Renal cortex interstitium (tissue), 11 donors: ENCODE measurements around the gene SNX9. TPM values are rescaled to one million over a fixed set of nuclear protein-coding genes. Genes with fewer than 3 reads are reported as not detected.
"Not testable (repeated sequence)": the region's sequence is repeated elsewhere in the genome, so short reads cannot be mapped to it uniquely, and the experiment has no call there.

Experiments used
- DNase-seq, 11 donors: peaks; one replicate each; pipeline ENCODE4 v3.0.0-alpha.2; 2013; ENCODE audit warnings: low read depth in 9 of 11, low spot score in 4 of 11; ENCODE audit errors: extremely low read depth in 1 of 11
- polyA plus RNA-seq, 3 donors: library from polyadenylated mRNA; unstranded; fragments of 120-200 nt; gene quantifications; one replicate each; pipeline ENCODE4 v1.2.1, GENCODE V29; 2013; ENCODE audit not compliant: insufficient read length in 3 of 3

Gene SNX9
- polyA plus RNA-seq, 3 donors = 40.3 to 41.9 (median 41.3) TPM

DNA sequence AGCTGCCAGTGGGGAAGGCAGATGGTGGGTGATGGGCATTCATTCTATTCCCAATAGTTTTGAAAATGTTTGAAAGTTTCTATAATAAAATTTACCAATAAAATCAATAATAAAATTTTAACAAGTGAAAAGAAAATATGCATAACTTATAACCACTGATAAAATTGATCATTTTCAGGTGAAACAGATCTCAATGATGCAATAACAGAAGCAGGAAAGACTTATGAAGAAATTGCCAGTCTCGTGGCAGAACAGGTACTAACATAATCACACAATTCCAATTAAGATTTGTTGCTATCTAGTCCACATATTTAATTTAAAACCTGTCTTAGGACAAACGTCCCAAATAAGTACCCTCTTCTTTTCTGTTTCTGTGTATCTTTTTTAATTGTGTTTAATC lies 112.7 kb downstream of the SNX9 start:
- DNase-seq = no peak

DNA sequence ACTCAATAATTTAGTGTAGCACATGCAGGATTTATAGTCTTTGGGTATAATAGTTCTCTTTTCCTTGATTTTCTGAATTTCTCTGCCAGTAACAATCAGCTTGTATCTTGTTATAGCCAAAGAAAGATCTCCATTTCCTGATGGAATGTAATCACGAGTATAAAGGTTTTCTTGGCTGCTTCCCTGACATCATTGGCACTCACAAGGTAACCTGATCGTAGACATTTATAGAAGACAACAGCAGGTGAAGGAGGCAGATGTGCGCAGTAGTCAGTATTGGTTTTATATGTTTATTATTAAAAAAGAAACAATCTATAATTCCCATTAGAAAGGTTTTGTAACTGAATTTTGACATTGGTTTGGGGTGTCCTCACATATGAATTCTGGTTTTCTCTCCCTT lies 114.3 kb downstream of the SNX9 start:
- no peak for DNase-seq

DNA sequence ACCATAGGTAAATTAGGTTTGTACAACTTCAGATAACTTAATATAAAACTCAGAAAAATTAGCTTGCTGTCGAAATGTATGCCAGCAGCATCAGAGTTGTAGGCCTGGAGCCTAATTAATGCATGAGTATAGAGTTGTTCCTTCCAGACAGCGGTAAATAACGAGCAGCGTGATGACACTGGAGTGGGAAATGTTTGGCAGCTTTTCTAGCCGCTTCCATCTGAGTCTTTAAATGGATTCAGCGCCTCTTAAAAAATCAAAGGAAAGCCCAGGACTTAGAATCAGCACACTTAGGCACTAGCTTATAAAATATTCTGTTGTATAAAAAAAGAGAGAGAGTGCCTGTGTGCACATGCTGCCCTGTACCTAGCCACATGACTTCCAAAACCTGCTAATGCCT lies 114.9 kb downstream of the SNX9 start:
- DNase-seq = no peak

DNA sequence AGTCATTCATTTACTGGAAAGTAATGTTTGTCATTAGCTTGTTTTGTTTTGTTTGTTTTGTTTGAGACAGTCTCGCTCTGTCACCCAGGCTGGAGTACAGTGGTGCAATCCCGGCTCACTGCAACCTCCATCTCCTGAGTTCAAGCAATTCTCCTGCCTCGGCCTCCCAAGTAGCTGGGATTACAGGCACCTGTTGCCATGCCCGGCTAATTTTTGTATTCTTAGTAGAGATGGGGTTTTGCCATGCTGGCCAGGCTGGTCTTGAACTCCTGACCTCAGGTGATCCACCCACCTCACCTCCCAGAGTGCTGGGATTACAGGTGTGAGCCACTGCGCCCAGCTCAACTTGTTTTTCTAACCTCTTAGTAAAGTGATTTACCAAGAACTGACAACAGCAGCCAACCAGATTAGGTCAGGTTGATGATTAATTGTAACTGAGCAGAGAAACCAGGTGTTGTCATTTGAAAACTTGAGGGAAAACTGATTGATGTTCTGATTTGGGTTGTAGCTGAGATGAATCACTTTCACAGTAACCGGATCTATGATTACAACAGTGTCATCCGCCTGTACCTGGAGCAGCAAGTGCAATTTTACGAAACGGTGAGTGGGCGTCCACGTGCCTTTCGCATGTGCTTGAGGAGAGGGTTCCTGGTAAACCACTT lies 117.5 kb downstream of the SNX9 start:
- not testable (repeated sequence) for DNase-seq

DNA sequence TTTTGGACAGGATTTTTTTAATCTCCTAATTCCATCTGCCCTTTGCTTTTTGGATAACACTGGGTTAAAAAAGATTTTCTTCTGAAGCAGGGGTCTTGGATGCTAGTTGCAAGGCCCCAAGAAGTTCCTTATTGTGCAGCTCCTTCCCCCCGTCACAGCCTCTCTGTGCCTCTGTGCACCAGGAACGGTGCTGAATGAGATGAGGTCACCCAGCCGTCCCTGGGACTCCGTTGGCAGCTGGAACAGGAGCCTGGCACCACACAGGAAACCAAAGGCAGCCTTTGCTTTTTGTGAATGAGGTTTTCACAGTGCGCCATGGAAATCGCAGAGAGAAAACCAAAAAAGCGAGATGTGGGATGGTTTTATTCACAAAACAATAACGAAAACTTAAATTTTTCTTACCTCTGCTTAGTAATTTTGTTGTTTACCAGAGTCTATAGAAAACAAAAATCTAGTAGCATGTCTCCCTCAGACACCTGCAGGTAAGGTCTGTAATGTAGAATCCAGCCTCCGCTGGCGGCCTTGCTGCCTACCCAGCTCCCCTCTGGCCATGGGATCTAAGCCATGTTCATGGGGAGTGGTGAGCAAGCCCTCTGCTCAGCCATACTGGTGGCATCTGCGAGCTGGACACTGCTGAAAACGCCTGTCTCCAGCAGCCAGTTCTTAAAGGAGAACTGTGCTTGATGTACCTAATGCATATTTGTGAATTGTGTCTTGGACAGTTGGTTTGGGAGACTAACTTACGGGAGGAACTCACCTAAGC lies 118.2 kb downstream of the SNX9 start:
- no peak for DNase-seq

DNA sequence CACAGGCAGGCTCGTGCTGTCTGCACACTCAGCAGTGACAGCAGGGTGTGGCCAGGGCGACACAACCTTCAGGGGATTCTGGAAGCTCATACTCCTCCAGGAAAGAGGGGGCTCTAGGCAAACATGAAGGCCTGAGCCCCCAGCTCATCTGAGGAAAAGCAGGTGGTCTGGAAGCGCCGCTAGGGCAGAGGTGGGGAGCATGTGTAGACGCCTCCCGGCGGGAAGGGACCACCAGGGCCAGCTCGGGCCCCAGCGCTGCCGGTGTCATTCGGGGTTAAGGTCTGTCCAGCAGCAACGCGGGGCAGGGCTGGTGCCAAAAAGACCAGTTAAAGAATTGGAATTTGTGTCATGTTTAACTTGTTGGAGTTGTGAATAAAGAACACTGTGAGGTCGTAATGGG lies 119.3 kb downstream of the SNX9 start:
- DNase-seq = no peak

DNA sequence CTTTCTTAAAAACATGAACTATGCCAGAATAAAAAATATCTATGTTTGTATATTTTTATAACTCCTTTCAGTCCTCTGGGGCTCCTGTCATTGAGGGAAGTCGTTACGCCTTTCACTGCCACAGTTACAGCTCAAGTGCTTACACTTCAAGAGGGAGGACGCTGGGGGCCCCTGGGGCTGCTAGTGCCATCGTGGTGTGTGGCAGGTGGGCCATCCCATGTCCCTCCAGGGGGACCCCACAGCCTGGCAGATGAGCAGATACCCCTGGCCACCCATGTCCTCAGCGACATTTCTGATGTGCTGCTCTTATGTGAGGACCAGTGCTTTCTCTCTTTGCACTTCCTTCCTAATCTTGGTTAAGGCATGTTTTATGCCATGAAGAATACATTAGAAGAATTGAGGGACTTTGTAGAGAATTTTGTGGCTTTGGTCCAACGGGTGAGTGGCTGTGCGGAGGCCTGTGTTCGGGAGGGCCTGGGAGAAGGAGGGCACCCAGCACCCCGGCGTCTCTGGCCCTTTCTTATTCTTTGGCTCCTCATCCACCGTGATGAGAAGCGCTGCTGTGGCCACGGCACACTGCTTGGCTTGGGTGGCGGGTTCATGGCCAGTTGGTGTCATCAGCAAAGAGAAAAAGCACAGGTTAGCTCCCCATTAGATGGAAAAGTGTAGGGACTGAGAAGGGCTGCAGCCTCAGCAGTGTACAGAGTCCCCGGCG lies 120.4 kb downstream of the SNX9 start:
- DNase-seq = no peak

DNA sequence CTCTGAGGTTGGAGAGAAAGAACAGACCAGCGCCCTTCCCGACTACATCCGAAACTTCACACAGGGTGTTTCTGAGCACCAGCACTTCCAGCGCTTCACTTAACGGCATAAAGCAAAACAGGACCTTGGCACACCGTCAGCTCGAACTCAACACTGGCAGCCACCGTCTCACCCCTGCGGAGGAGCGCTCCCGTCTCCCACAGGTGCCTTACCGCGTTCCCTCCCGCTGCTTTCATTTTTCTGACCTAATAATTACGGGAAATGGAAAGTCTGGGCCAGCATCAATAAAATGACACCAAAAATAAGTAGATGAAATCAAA lies 120.9 kb downstream of the SNX9 start:
- no peak for DNase-seq

DNA sequence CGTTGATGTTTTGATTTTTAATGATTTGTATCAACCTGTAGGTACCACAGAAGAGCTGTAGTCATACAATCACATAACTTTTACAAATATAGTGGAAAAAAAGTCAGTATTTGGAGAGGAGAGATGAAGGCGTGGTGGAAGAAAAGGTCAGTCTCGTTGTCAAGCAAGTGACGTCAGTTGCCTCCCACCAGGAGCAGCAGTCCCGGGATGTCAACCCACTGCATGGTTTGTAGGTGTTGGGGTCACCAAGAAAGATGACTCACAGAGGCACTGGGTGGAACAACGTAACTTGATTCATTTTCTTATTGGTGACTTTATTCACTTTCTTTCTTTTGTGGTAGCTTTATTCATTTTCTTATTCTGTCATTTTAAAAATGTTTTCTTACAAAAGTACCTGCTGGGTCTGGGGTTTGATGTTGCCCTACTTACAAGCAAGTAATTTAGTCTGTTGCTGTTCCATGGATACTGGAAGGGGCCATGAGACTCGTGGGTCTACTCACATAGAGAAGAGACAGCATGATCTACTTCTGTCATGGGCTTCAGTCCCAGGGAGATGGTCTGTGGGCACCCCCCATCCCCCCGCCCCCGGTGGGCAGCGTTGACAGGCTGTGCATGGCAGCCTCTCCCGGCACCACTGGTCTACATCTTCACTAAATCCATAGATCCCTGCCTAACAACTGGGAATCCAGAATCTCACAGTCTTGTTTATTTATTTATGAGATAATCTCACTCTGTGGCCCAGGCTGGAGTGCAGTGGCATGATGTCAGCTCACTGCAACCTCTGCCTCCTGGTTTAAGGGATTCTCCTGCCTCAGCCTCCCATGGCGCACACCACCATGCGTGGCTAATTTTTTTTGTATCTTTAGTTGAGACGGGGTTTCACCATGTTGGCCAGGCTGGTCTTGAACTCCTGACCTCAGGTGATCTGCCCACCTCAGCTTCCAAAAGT lies 122.2 kb downstream of the SNX9 start:
- DNase-seq = no peak

DNA sequence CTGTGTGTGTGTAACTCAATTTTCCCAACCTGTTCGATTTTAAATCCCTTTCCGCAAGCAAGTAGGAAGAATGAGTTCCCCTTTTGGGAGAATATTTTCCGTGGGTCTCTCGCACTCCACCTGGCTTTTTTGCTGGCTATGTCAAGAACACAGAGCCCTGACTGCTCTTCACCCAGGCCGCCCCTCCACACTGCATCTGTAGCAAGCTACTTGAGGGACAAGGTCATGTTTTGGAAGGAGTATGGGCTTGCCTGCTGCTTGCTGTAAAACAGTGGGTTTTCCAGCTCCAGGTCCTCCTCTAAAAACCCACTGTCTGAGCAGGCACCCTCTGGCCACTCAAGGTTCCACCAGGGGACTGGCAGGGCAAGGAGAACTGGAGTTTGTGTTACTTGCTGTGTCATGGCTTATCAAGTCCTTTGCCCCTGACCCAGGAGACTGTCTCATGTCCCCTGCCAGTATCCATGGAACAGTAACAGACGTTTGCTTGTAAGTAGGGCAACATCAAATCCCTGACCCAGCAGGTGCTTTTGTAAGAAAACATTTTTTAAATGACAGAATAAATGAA lies 123.1 kb downstream of the SNX9 start:
- DNase-seq = no peak

DNA sequence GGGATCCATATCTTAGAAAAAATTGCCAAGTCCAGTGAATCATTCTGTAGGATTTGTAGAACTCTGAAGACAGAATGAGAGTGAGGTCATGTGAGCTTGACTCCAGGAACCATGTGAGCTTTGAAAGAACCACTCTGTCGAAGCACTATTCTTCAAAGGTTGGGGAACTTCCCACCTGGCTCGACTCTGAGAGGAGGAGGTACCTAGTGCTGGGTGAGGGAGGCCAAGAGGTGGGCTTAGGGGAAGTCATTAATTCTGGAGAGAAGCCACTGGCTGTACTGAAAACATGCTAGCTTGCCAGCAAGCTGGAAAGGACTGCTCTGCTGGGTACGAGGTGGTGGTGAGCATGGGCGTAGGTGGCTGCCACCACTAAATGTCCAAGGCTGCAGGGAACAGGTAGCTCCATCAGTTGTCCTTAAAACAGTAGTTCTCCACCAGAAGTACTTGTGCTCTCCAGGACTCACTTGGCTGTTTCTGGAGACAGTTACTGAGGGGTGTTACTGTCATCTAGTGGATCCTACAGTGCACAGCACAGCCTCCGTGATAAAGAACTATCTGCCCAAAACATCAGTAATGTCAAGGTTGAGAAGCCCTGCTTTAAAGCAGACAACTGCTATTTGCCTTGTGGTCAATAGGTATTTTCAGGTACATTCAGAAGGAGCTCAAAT lies 124.0 kb downstream of the SNX9 start:
- no peak for DNase-seq

DNA sequence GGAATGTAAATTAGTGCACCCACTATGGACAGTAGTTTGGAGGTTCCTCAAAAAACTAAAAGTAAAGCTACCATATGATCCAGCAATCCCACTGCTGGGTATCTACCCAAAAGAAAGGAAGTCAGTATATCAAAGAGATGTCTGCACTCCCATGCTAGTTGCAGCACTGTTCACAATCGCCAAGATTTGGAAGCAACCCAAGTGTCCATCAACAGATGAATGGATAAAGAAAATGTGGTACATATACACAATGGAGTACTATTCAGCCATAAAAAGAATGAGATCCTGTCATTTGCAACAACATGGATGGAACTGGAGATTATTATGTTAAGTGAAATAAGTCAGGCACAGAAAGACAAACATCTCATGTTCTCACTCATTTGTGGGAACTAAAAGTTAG lies 127.9 kb downstream of the SNX9 start:
- DNase-seq = not testable (repeated sequence)

DNA sequence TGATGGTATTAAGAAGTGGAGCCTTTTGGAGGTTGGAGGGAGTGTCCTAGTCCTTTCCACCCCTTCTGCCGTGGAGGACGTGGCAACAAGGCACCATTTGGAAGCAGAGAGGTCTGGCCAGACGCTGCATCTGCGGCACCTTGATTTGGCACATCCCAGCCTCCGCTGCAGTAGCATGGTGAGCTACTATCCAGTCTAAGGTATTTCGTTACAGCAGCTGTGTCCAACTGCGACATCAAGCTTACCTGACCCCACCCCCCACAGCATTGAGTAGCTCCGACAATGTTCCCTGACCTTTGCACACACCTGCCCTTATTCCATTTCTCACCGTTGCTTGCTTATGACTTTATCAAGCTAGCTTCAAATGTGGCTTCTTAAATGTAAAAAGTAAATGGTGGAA lies 128.8 kb downstream of the SNX9 start:
- DNase-seq = no peak

DNA sequence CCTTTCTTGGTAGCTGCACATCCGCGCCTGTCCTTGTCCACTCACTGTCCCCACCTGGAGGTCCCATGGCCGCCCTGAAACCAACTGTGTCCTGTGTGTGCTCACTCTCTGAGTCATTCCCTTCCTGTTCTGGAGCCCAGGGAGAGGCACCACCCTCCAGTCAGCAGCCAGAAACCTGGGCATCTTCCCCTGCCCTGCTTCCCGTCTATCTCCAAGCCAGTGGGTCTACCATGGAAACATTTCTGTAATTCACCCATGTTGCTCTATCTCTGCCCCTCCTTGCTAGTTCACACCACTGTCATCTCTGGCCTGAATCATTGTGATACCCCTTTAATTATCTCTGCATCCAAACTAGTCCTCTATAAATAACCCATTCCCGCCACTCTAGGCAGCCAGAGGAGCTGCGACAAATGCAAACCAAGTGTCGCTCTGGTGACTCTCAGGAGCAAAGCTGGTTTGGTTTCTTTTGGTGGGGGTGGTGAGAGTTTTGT lies 129.9 kb downstream of the SNX9 start:
- no peak for DNase-seq

DNA sequence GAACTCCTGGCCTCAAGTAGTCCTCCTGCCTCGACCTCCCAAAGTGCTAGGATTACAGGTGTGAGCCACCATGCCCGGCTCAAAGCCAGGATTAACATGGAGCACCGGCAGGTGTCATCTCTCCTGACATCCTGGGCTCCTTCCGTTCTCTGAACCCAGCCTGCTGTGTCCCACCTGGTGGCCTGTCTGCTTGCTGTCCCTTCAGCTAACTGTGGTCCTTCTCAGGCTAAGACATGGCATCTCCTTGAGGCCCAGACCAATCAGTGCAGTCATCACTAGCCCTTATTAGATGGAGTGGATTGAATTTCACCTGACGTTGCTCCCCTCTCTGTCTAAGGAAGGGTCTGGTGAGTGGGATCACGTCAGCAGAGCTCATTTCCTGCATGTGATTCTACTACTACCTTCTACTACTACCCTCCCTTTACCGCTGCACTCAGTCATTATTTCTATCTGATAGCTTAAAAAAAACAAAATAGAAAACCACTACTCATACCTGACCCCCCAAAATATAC lies 130.6 kb downstream of the SNX9 start:
- no peak for DNase-seq

DNA sequence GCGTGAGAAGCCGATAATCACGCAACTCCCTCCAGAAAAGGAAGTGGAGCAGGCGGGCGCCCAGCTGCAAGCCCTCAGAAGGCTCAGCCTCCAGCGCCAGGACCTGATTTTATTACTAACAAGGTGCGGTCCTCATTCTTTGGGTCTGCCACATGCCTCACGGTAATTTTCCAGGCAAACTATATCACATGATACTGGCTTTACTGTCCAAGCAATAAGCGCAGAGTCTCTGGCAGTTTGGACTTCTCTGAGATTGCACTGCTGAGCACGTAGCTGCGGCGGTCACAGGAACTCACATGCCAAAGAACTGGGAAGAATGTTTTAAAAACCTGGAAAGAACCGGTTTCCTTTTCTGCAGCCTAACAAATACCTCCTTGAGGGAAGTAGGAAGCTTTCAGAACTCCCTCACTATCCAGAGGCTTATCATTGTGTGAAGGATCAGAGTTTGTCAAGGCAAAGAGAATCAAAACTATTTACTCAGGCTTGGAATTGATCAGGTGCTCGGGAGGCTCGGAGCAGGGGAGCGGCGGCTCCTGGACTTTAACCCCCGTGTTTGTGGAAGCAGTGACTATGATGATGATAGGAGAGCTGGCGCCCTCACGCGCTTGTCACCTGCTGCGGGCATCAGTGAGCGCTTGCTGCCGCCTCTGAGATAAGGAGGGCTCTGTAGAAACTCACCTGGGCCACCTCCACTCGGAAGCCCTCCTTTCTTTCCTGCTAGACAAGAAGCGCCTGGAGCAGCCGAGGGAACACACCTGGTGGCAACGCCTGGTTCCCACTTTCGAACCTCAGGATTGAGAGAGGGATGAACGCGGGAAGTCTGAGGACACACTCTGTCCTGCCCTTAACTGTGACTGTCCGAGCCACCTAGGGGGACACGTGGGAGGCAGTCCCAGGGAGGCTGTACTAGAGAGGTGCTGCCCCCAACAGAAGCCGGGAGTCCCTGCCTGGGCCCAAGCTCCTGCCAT lies 131.4 kb downstream of the SNX9 start:
- peak in 8 of 11 donors; percentile 6 to 50 (median 23) for DNase-seq

DNA sequence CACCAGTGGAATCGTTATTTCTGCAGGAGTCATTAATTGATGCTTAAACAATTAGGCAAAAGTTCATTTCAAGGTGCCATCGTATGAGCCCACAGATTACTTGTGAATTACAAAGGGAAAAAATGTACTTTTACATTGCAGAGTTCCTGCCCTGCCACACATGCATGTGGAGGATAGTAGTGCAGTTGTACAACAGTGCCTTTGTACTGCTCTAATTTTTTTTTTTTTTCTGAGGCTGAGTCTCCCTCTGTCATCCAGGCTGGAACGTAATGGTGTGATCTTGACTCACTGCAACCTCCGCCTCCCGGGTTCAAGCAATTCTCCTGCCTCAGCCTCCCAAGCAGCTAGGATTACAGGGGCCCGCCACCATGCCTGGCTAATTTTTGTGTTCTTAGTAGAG lies 132.6 kb downstream of the SNX9 start:
- DNase-seq = no peak
